HEK293T (cell line): ENCODE results near the gene PKP3.

Source experiments
- BHLHE40 ChIP-seq: fragments of 450-650 bp; IDR thresholded peaks from 2 replicates; pipeline ENCODE4 v1.6.1; 2016; ENCODE audit warnings: mild to moderate bottlenecking, moderate library complexity, borderline replicate concordance
- FOXK2 ChIP-seq: fragments of 450-650 bp; IDR thresholded peaks from 2 replicates; pipeline ENCODE4 v1.6.1; 2016; ENCODE audit warnings: mild to moderate bottlenecking
- FOXM1 ChIP-seq: fragments of 450-650 bp; IDR thresholded peaks from 2 replicates; pipeline ENCODE4 v1.6.1; 2017; ENCODE audit warnings: mild to moderate bottlenecking, borderline replicate concordance

- TF ChIP-seq BHLHE40, result no peak
- TF ChIP-seq FOXK2, result no peak
- TF ChIP-seq FOXM1, result no peak
These were observed 25.3 kb upstream of the PKP3 start for GRCh38 chr11:368414-369335.
